Measurements from ENCODE around the gene HIC1. TPM values are rescaled to one million over a fixed set of nuclear protein-coding genes. Genes with fewer than 3 reads are reported as not detected.

HIC1 gene
- total RNA-seq, 1 donor from 2014 or later, result 9.3 TPM

GRCh38 chr17:2110436-2110835 lies 55.5 kb downstream of the HIC1 start:
- POLR2A ChIA-PET, result no interaction called here
- Mint-ChIP-seq H3K4me3 (no peak overlapping the region), H3K9me3 (no peaks in the 10 kb centered on the region), H3K4me1 (no peaks in the 10 kb centered on the region), H3K27ac (no peak overlapping the region), H3K27me3 (no peaks in the 10 kb centered on the region), H3K36me3 (ENCODE audit: low read depth) (peaks cover 1% of the 10 kb centered on the region)
- intact Hi-C loops (cut with micrococcal nuclease), result no loop called here
- no peak for DNase-seq
- no peak for TF ChIP-seq CTCF (IDR thresholded peaks at IDR 0.05)
- ATAC-seq (ENCODE audit: low read depth), result no peak
- CTCF ChIA-PET, result no interaction called here

GRCh38 chr17:2111691-2112090 lies 56.8 kb downstream of the HIC1 start:
- ATAC-seq (ENCODE audit: low read depth), result no peak
- no peak overlapping the region for H3K27ac Mint-ChIP-seq
- H3K36me3 Mint-ChIP-seq (ENCODE audit: low read depth), result peaks cover 1% of the 10 kb centered on the region
- CTCF ChIA-PET, result no interaction called here
- no peak overlapping the region for H3K4me3 Mint-ChIP-seq
- no peaks in the 10 kb centered on the region for H3K4me1 Mint-ChIP-seq
- DNase-seq, result no peak
- TF ChIP-seq CTCF (IDR thresholded peaks at IDR 0.05), result no peak
- no peaks in the 10 kb centered on the region for H3K9me3 Mint-ChIP-seq
- POLR2A ChIA-PET, result interaction anchor here (2.0 kb wide), 1 partner anchor 22 kb away, joined by 7 read pairs; no protein-coding TSS in a partner anchor
- intact Hi-C loops (cut with micrococcal nuclease), result no loop called here
- no peaks in the 10 kb centered on the region for H3K27me3 Mint-ChIP-seq

Other genes starting within 250 kb of the HIC1 start
- gene SMYD4, start 225.2 kb upstream of the HIC1 start, total RNA-seq, result 19.9 and 21.8 TPM in 2 replicates
- 99.8 and 109 TPM in 2 replicates for gene RPA1, start 225.1 kb upstream of the HIC1 start, total RNA-seq
- gene RTN4RL1, start 29.8 kb upstream of the HIC1 start, total RNA-seq, result not detected in 2 replicates
- gene DPH1, start 24.9 kb upstream of the HIC1 start, total RNA-seq, result 49.3 and 63.4 TPM in 2 replicates
- gene OVCA2, start 13.1 kb upstream of the HIC1 start, total RNA-seq, result 29.4 and 31.2 TPM in 2 replicates
- 22.0 and 30.5 TPM in 2 replicates for gene SMG6, start 248.7 kb downstream of the HIC1 start, total RNA-seq
- 5.7 and 8.6 TPM in 2 replicates for gene SRR, start 248.8 kb downstream of the HIC1 start, total RNA-seq

All from activated B cell treated with CpG ODN at 0.5 μM for 24 hours (primary cell).